Measurements from ENCODE around the gene MAML3.

Gene MAML3

DNA sequence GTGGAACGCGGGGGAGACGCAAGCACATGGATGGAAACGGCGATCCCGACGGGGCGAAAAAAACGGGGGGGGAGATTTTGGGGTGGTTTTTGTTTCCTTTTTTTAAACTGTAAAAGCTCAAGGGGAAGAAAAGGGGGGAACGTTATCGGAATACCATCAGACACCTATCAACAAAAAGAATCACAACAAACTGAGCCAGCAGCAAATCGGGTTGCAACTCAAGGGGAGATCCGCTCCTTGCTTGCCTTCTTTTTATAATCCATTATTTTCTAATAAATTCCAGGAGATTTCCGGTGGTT, 616 bp downstream of the MAML3 start:
- DNase-seq = no peak

DNA sequence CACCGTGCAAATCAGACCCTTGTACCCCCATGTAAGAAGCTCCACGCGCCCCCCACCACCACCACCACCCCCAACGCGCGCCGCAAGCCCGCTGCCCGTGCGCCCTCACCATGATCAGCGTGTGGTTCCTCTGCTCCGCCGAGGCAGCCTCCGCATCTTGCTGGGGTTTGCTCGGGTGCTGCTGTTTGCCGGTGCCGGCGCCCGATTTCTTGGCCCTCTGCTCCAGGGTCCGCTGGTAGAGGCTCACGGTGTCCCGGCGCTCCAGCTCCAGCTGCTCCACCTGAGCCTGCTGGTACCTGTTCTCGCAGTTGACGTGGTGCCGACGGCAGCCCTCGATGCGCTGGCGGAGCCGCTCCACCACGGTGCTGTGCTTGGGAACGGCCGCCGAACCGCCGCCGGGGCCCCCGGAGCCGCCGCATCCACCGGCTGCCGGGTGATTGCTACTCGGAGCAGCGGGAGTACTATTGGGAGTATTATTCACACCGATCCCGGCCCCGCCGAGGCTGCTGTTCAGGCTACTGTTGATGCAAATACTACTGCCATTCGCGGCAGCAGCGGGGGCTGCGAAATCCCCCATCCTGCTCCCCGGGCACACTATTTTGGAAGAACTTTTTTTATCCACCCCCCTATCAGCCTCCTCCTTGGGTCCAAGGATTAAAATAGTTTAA, 1.1 kb downstream of the MAML3 start:
- DNase-seq = peak in 1 of 2 experiments; percentile 19

DNA sequence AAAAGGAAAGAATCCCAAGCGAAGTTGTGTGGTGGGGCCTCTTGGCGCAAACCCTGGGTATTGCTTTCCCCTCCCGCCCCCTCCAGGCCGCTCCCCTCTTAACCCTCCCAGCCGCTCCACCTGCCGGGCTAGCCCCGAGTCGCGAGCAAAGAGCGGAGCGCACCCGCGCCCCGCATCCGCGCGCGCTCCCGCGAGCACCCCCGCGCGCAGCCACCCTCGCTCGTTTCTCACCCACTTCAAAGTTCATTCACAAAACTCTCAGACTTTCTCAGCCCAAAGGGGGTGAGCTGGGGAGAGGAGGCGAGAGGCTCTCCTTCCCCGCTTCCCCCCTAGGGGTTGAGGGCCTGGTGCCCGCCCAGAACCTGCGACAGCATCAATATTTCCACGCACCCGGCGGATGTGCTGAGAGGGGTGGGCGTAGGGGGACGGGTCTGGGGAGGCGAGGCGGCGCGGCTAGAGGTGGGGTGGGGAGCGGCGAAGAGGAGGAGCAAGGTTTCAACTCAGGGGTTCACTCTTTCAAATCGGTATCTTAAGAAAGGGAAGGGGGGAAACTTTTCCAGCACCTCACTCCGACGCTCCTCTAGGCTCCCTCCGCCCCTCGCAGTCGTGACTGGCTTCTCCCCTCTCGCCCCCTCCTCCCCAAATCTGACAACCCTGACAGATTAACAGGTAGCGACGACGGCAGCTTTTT, 1.8 kb downstream of the MAML3 start:
- DNase-seq = peak; percentile 87 to 94

DNA sequence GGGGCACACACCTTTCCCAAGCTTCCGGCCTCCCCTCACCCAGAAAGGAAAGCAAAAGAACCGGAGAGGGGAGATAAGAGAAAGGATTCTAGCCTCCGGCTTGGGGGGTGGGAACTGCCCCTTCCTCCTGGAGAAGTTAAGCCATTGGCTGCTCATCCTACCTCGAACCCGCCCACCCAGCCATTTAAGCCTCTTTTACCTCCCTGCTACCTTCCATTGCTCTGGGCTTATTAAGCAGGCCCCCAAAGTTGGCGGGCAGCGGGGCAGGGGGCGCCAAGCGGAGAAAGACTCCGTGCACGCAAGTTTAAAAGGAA, 2.3 kb downstream of the MAML3 start:
- peak; percentile 95 to 96 for DNase-seq

DNA sequence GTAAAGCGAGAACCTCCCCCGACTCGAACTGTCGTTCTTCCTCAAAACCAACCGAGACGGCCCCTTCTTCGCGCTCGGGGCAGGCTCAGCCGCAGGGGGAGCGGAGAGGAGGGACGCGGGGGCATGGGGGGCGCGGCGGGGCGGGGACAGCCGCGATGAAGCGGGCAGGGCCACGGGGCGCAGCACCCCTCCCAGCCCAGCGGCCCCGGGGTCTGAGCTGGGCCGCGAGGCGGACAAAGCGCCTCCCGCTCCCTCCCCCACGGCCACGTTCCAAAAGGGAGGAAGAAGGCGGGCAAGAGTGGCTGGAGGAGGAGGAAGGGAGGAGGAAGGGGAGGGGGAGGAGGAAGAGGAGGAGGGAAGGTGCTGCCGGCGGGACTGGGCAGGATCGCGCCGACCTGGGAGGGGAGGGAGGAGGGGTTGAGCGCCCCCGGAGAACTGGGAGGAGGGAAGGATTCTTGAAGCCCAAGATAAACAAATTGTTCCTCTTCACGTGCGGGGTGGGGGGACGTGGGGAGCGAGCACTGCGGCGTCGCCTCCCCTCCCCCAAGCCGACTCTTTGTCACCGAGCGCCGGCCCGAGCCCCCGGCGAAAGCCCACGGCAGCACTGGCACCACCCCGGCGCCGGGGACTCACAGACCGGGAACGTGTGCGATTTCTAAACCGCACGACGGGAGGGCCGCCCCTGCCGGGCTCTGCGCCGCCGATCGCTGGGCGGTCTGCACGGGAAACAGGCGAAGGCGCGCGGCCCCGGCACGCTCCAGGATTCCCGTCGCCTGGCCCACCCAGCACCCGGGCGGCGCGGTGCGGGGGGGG, 2.9 kb downstream of the MAML3 start:
- DNase-seq = peak; percentile 95 to 97

DNA sequence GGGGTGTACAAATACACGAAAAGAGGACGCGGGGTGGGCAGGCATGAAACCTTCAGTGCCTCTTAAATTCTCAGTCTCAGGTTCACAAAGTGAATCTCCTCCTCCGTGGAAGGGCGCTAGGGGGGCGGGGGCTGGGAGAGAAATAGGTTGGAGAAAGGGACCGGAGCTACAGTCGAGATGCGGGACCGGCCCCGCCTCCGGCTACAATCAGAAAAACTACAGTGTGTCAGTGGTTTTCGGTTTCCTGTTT, 3.4 kb downstream of the MAML3 start:
- DNase-seq = no peak

DNA sequence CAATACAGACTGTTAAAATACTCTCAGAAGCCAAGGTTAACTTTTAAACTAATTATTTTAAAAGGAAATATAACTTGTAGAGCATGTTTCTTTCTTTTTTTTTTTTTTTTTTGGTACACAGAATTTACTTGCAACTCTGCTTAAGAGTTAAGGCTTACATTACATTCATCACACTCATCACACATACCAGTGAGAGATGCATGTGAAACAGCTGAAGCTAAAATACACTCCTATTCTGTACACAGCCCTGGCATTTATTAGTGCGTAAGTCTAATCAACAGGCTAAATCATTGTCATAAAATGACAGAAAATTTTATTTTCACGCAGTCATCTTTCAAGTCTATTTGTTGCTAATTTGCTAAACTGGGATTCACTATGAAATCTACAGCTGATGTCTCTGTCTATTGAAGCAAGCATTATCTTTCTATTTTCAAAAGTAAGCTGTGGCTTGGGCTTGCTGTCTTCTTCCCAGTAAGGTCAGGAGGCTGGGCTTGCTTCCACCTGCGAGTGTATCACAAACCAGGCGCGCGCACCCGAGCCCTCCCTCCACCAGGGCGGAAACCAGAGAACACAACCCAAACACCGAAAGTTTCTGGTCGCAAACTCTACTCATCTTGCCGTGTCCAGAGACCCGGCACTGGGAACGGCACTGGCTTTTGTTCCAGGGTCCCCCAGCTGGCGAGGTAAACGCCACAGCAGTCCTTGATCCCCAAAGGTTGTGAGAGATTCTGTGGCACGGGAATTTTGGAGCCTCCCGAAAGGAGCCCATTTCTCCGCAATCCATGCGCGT, 3.9 kb downstream of the MAML3 start:
- DNase-seq = peak; percentile 55 to 63

DNA sequence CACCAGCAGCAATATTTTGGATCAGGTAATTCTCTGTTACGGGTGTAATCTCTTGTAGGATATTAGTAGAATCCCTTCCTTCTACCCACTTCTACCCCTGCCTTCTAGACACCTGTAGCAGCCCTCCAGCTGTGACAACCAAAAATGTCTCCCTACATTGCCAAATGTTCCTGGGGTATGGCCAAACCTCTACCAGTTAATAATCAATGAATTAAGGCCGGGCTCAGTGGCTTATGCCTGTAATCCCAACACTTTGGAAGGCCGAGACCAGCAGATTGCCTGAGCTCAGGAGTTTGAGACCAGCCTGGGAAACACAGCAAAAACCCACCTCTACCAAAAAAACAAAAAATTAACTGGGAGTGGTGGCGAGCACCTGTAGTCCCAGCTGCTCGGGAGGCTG, 9.9 kb downstream of the MAML3 start:
- DNase-seq = no peak

DNA sequence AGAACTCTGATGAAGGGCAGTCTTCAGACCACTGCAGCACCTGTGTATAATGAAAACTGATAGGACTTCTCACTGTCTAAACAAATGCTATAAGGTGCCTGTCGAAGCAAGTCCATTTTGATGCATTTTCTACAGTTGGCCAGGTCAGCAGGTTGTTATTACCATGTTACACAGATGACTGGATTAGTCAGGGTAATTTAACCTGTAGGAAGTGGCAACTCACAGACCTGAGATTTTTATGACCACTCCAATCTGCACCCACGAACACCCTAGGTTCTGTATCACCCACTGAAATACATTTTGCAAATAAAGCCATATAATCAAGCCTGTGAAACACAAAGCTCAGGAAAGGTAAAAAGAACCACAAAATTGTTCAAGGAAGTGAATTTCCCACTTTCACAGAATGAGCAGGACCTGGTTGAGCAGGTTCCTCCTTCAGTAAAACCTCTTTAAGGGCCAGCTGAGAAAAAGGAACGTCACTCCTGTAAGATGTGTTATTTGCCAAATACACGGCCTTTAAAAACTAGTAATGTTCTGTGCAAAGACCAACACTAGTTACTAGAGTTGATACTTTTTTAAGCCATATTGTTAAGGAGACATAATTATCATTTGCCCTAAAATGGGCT, 12.7 kb downstream of the MAML3 start:
- DNase-seq = no peak

DNA sequence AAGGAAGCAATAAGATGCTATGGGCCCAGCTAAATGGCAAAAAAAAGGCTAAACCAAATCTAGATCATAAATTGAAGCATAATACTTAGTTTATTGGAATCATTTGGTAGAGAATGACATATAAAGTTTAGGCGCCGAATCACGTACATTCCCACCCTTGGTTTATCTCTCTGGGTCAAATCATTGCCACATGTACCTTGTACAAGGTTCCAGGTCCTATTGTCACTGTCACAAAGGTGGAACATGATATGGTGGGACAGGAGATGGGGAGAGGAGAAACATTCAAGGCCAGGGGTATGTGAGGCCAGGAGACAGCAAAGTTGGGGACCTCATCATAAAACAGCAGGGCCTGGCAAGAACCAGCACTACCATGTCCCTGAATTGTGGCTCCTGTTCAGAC, 13.4 kb downstream of the MAML3 start:
- DNase-seq = no peak

DNA sequence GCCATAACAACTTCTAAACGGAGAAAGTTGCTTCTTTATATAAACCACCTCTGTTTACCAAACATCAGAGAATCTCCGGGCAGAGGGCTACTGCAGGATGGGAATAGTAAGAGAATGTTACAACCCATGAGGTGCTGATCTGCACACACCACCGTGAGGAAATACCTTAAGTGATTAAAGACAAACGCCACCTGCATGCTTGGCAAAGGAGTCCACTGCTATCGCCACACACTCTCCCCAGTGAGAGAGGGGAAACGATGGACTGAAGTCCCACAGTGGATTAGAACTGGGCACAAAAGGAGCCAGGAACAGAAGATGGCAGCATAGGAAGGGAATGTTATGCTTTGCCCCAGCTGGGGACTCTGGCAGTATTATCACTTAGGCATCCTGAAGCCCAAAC, 15.6 kb downstream of the MAML3 start:
- no peak for DNase-seq

DNA sequence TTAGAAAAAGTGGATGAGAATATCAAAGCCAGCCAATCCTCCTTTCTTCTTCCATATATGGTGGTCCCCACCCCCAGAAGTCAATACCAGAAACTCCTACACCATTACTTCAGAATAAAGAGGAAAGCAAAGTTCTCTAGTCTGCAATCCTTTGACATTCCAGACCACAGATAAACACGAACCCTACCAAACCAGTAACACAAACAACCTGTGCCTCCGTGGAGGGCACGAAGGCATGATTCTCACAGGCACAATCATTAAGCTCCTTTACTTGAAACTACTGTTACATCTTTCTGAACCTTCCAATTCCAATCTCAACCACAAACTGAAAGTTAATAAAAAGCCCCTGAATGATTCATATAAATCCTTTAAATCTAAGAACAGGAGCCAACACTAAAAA, 16.3 kb downstream of the MAML3 start:
- no peak for DNase-seq

DNA sequence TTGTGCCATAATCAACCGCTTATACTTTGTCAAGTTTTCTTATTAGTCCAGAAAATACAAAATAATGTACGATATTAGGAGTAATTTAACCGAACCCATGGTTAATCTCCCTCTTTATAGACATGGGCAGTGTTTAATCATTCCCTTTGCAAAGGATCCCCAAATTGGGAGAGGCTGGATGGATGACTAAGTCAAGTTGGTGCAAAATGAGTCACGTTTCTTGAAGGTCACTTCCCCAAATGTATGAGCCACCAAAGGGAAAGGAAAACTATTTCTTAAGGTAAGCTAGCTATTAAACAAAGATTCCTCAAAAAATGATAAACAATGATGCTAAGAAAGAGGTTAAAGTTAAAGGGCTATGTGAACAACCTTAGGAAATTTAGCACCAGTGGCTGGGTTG, 17.5 kb downstream of the MAML3 start:
- DNase-seq = peak; percentile 42 to 48

DNA sequence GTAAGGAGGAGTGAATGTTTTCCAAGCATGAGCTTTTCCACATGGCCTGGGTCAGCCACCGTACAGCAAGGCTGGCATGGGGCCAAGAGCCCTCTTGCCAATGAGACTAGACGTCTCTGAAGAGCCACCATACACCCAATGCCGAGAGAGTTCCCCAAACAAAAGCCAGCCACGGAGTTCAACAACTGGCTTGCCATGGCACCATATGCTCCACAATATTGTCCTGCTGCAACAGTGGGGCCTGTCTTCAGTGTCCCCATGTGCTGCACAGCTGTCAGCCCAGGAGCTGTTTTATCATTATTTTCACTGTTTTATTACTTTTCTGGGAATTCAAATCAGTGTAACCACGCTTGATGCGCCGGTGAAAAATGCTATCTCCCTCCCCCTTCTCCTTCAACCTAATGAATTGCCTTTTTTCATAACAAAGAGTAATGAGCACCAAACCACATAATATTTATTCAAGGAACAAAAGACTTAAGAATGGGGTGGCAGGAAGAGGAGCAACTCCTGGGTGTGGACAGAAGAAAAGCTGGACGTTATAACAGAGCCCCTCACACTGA, 18.4 kb downstream of the MAML3 start:
- no peak for DNase-seq

DNA sequence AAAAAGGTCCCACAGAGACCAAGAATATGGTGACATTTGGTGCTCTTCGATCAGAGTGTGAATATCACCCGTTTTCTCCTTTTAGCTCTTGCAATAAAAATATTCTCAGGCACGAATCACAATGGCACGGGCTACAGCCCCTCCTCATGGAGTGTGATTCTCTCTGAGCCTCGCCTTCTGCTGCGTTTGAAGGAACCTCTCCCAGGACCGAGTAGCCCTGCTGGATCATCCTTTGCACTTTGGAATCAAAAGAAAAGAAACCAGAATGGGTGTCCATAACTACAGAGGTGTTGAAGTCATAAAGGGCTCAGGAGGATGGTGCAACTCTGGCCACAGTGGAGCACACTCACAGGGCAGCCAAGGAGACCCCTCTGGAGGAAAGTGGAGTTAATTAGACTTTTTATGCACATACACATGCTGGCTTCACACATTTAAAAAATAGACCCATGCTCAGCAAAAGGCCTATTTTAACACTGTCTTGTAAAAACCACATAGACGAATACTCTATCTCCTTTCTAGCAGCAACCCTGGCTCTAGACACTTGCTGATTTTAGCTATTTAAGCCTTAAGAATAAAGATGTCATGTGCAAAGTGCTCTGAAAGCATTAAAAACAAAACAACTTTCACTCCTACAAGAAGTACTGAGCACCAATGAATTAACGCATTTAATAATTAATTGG, 19.1 kb downstream of the MAML3 start:
- no peak for DNase-seq

DNA sequence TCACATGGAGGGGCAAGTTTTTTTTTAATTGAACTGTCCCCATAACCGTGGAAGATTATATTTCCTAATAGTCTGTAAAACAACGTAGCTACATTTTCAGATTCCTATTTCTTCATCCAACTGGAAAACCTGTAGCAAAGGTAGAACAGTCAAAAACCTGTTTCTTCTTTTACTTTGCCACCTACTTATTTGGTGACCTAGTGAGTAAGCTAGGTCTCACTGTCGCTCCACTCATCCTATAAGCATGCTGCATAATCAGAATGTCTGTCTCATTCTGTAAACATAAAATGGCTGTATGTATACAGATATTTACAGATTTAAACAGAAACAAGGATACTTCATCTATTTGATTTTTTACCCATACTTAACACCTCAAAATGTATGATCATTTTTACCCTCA, 20.4 kb downstream of the MAML3 start:
- DNase-seq = no peak

DNA sequence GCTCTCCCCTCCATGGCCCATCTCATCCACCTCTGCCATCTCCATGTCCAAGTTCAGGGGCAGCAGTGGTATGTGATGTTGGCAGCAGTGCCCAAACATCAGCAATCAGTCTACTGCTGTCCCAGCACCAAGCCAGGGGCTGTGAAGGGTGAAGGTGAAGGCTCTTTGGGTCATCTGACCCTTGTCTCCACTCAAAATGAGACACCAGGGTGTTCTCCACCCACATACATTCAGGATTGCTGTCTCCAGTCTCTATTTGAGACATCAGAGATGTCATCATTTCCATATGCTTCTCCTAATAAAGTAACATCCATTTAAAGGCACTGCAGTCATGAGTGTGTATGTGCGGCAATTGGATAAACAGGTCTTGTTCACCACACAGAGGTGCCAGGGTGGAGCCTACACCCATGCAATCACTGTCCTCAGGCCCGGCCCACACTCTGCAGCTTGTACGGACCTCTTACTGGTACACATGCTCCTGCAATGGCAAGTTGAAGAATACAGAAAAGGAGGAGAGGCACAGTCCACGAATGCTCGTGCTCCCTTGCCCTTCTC, 22.2 kb downstream of the MAML3 start:
- no peak for DNase-seq

DNA sequence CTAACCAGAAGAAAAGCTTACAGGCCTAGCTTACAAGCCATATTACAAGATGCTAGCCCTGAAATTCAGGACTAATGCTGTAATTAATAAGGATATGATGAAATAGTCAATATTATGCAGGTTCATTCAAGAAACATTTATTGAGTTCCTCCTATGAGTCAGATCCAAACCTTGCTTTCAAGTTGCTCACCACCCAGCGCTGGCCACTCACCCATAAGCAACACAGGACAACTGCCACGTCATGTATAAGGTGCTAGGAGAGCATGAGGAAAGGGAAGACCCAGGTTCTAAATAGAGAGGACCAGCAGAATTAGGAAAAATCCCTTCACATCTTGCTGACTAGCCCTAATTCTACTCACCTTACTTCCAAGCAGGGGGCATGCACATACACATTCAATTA, 23.3 kb downstream of the MAML3 start:
- no peak for DNase-seq

DNA sequence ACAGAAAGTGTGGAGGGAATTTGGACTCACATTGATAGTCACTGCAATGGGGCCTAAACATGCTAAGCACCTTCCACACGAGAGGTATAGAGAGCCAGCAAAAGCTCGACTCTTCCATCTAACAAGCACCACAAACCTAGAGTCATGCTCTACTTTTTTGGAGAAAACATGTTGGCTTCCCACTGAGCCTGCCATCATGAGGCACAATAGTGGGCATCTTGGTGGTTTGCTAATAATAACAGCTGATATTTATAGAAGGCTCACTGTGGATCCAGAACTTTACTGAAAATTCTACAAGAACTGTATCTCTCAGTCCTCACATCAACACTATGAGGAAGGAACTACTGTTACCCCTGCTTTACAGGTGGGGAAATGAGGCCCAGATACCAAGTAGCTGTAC, 26.6 kb downstream of the MAML3 start:
- no peak for DNase-seq

DNA sequence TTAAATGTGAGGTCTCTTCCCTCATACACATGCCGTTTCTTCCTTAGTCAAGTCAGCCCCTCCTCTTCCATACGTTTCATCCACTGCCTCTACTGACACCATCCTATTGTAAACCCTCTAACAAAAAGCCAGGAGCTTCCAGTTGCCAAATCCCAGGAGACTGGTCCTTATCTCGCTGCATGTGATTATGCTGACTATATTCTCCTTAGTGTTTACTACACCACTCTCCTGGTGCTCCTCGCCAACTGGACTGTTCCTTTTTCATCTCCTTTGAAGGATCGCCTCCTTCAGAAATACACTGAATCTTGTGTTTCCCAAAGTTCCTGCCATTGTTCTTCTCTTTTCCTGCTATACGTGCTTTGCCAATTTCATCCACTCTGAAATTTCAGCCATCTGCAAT, 27.7 kb downstream of the MAML3 start:
- DNase-seq = no peak

DNA sequence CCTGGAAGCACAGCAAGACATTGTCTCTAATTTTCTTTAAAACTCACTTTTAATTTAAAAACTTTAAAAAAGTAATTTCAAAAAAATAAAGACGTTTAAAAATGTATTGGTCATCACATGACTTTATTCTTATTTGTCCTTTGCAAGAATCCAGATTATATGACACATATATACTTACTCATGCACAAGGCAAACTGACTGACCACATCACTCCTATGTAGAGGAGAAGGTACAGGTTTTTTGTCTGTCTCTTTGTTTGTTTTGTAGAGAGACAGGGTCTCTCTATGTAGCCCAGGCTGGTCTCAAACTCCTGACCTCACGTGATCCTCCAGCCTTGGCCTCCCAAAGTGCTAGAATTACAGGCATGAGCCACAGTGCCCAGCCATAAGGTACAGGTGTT, 28.6 kb downstream of the MAML3 start:
- DNase-seq = no peak

DNA sequence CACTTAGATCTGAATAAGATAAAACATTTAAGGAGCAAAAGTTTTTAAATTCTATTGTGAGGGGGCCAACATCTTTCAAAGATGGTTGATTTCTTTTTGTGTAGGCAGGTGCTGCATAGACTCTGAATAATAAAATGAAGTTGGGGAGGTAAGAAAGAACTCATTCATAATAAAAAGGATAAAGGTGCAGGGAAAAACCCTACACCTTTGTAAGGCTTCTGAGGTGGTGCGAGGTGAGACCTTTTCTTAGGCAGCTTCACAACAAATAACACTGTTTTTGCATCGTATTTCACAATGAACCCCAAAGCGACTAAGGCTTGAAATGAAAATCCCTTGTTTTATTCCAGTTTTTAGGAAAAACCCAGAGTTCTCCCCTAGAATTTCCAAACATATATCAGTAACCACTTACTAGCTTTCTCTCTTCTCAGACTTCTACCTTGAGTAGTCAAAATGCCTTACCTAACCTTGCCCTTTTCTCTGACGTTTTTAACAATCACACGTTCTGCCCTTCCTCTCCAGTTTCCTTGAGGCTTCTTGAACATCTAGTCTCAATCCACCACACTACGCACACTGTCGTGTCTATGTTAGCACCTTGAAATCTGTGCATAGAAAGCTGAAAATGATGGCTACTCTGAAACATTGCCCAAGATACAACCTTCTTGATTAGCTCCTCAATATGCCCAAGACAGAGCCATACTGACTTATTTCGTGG, 30.2 kb downstream of the MAML3 start:
- no peak for DNase-seq
